ENCODE data around the gene WWOX.

Gene WWOX

DNA sequence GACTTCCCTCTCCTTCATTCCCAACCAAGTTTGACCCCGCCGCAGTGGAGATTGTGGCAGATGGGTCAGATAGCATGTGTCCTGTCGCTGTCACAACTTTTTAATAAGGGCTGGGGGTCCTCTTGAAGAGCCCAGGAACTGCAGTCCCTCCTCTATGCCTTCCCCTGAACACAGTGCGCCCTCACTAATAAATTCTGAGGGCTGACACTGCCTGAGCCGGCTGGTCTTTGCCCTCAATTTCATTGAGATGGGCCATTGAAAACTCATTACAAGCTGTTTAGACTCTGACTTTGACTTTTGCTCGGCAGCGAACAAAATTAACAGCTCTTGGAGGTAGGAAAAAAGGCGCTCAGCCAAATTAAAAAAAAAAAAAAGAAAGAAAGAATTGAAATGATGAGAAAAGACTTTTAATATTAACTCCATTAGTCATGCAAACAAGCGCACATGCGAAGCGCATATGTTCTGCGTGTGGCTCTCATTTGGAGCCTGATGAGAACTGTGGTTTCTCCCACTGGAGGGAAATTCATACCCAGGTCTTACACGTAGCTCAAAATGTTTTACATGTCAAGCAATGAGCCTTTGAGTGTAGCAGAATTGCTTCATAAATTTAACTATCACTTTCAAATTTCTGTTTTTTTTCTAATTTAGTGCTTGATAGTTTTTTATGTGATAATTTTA, 704.7 kb downstream of the WWOX start:
- CTCF ChIA-PET: interaction anchor here (1.4 kb wide), 1 partner anchor 34 kb away, joined by 6 read pairs; no protein-coding TSS in a partner anchor
- TF ChIP-seq, protein P1, sequence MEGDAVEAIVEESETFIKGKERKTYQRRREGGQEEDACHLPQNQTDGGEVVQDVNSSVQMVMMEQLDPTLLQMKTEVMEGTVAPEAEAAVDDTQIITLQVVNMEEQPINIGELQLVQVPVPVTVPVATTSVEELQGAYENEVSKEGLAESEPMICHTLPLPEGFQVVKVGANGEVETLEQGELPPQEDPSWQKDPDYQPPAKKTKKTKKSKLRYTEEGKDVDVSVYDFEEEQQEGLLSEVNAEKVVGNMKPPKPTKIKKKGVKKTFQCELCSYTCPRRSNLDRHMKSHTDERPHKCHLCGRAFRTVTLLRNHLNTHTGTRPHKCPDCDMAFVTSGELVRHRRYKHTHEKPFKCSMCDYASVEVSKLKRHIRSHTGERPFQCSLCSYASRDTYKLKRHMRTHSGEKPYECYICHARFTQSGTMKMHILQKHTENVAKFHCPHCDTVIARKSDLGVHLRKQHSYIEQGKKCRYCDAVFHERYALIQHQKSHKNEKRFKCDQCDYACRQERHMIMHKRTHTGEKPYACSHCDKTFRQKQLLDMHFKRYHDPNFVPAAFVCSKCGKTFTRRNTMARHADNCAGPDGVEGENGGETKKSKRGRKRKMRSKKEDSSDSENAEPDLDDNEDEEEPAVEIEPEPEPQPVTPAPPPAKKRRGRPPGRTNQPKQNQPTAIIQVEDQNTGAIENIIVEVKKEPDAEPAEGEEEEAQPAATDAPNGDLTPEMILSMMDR (IDR thresholded peaks at IDR 0.05; ENCODE audit: control extremely low read depth, extremely low read depth, low read depth, missing control alignments): no peak
- POLR2A ChIA-PET: no interaction called here
- DNase-seq (ENCODE audit: extremely low spot score): no peak

DNA sequence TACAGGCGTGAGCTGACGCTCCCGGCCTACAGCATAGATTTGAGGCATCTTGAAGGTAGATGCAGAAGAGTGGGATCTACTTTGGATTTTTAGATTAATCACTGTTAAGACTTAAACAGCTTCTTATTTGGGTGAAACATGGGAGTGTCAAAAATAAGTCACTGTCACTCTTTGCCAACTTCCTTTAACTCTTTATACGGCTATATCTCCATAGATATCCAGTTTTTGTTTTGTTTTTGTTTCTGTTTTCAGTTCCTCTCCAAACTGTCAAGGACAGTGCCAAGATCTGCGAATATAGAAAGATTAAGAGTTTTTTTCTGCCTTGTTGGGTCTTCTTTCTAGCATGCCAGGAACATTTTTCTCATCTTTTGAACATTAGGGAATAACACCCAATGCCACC, 706.1 kb downstream of the WWOX start:
- DNase-seq (ENCODE audit: extremely low spot score): no peak
- ChIA-PET POLR2A (no interaction called here), CTCF (no interaction called here)
- TF ChIP-seq, protein P1 (IDR thresholded peaks at IDR 0.05; ENCODE audit: control extremely low read depth, extremely low read depth, low read depth, missing control alignments): no peak

DNA sequence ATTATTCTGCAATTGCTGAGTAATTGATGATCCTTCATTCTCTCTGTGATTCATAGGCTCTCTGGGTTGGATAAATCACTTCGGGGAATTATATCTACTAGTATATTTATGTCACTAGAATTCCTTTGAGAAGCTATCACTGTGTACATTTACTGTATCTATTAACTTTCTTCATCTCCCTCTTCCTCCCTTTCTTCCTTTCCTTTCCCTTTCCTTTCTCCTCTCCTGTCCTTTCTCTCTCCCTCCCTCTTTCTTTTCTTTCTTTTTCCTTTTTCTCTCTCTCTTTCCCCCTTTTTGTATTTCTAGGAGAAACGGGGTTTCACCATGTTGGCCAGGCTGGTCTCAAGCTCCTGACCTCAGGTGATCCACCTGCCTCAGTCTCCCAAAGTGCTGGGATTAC, 711.8 kb downstream of the WWOX start:
- CTCF ChIA-PET: no interaction called here
- TF ChIP-seq, protein P1 (IDR thresholded peaks at IDR 0.05; ENCODE audit: control extremely low read depth, extremely low read depth, low read depth, missing control alignments): no peak

DNA sequence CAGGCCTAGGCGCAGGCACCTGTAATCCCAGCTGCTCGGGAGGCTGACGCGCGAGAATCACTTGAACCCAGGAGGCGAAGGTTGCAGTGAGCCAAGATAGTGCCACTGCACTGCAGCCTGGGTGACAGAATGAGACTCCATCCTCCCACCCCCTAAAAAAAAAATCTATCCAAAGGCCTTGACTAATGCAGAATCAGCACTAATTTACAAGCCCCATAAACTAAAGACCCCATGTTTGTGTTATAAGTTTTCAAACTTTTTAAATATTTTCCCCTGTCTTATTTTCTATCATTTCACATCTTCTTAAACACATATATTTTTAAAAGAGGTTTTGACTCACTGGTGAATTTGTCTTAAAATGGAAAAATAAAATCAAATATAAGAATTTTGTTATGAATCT, 713.1 kb downstream of the WWOX start:
- TF ChIP-seq, protein P1 (IDR thresholded peaks at IDR 0.05; ENCODE audit: control extremely low read depth, extremely low read depth, low read depth, missing control alignments): no peak
- POLR2A ChIA-PET: no interaction called here
- CTCF ChIA-PET: no interaction called here
- DNase-seq (ENCODE audit: extremely low spot score): no peak

More for the DNA sequence above, 711.8 kb downstream of the WWOX start:
- POLR2A ChIA-PET: no interaction called here
- DNase-seq (ENCODE audit: extremely low spot score): no peak

DNA sequence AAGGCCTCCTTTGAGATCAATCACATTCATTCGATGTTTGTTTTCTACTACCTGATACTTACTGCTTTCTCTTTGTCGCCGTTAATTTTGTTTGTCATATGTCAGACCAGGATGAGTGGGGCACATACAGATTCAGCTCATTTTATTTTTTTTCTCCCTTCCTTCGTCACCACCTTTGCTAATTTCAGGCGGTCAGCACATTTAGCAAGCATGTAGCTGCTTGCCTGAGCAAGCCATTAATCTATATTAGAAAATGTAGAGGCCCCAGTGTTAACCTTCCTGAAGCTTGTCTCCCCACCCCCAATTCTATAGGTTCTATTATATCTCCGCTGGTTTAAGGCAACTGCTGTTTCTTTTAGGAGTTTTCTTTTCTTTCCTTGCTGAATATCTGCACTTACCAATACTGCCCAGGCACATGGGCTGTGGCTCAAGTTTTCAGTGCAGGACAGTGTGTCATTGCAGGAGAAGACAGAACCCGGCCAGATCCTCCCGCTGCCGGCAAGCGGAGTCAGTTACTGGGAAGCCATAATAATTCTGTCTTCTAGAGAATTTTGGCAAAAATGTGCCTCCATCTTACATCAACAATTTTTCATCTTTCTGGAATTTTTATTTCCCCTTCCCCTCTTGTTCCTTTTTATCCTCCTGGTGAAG, 714.3 kb downstream of the WWOX start:
- ChIA-PET CTCF (no interaction called here), POLR2A (no interaction called here)
- DNase-seq (ENCODE audit: extremely low spot score): no peak
- TF ChIP-seq, protein P1 (IDR thresholded peaks at IDR 0.05; ENCODE audit: control extremely low read depth, extremely low read depth, low read depth, missing control alignments): no peak

DNA sequence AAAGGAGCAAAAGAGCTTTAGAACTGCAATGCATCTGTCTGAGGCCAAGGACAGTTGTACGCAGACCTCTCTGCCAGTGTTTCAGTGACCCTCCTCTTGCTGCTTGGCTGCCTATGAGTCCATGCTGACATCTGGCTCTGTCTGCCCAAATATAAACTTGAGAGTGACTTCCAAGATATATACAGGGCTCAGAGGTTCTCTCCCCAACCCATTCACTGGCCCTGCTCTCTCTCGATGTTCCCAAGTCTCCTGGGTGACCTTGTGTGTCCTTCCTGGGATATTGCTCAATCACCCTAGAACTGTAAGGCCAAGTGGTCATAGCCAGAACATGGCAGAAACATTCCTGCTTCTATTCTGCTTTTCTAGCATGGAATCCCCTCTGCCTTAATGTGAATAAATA, 716.3 kb downstream of the WWOX start:
- DNase-seq (ENCODE audit: extremely low spot score): no peak
- TF ChIP-seq, protein P1 (IDR thresholded peaks at IDR 0.05; ENCODE audit: control extremely low read depth, extremely low read depth, low read depth, missing control alignments): no peak
- ChIA-PET POLR2A (no interaction called here), CTCF (no interaction called here)
